Brain microvascular endothelial cell (primary cell): ENCODE data around the gene MLLT1.

Experiments
- DNase-seq: peaks from one replicate; pipeline ENCODE4 v3.0.0-alpha.2; 2020
- H3K27ac ChIP-seq: fragments of 250-450 bp; sonication (Bioruptor Pico); 2 replicates; pipeline ENCODE4 v1.5.1; 2020; ENCODE audit warnings: mild to moderate bottlenecking, moderate library complexity
- H3K27me3 ChIP-seq: fragments of 250-450 bp; sonication (Bioruptor Pico); replicated peaks from 2 replicates; pipeline ENCODE4 v1.5.1; 2020; ENCODE audit warnings: mild to moderate bottlenecking
- H3K36me3 ChIP-seq: fragments of 250-450 bp; sonication (Bioruptor Pico); replicated peaks from 2 replicates; pipeline ENCODE4 v1.5.1; 2020; ENCODE audit warnings: mild to moderate bottlenecking
- H3K4me3 ChIP-seq: 2 replicates; pipeline ENCODE4 v1.5.1; 2011; ENCODE audit warnings: low read depth, mild to moderate bottlenecking, control low read depth, low read length, moderate library complexity
- CTCF ChIP-seq: IDR thresholded peaks from 2 replicates; pipeline ENCODE4 v1.5.1; 2011; ENCODE audit warnings: low read depth, mild to moderate bottlenecking, moderate library complexity, low read length, control low read depth, inconsistent platforms; ENCODE audit errors: missing control alignments
- in situ Hi-C: cut with HindIII; loops from 2 replicates; pipeline ENCODE4 v1.10.0; 2017; ENCODE audit warnings: low sequenced_read_pairs, low pct_ligation_motif_present

The MLLT1 gene

GRCh38 chr19:6279931-6280591 is at the start of gene MLLT1:
MLLT1 (minus strand) TSS chr19:6279975; CDS start chr19:6279784, 191 bp downstream.
- in situ Hi-C loops: loop anchor here (5.0 to 25.0 kb wide), 2 partner anchors 43 to 243 kb away; no protein-coding TSS in a partner anchor
- peak; percentile 91 for DNase-seq
- peak within 1 kb of the TSS; percentile 77 for H3K4me3 ChIP-seq
- peak; percentile 53 for TF ChIP-seq CTCF
- H3K27ac ChIP-seq: peak within 1 kb of the TSS; percentile 32
- H3K27me3 ChIP-seq: no peaks in the 10 kb centered on the region
- no peaks in the 10 kb centered on the region for H3K36me3 ChIP-seq

GRCh38 chr19:6326815-6327214 is 47.0 kb upstream of the MLLT1 start:
- no peak for DNase-seq
- no peak for TF ChIP-seq CTCF
- in situ Hi-C loops: no loop called here
- Histone ChIP-seq H3K36me3 (no peaks in the 10 kb centered on the region), H3K27ac (no peak overlapping the region), H3K4me3 (no peak overlapping the region), H3K27me3 (no peaks in the 10 kb centered on the region)

GRCh38 chr19:6325614-6326013 is 45.8 kb upstream of the MLLT1 start:
- no peak for DNase-seq
- H3K27ac ChIP-seq: no peak overlapping the region
- no peaks in the 10 kb centered on the region for H3K27me3 ChIP-seq
- in situ Hi-C loops: no loop called here
- TF ChIP-seq CTCF: no peak
- H3K4me3 ChIP-seq: no peak overlapping the region
- H3K36me3 ChIP-seq: no peaks in the 10 kb centered on the region

GRCh38 chr19:6324757-6325156 is 45.0 kb upstream of the MLLT1 start:
- no peak overlapping the region for H3K4me3 ChIP-seq
- no peaks in the 10 kb centered on the region for H3K27me3 ChIP-seq
- no peak overlapping the region for H3K27ac ChIP-seq
- in situ Hi-C loops: no loop called here
- H3K36me3 ChIP-seq: no peaks in the 10 kb centered on the region
- no peak for TF ChIP-seq CTCF
- no peak for DNase-seq

- H3K27me3 ChIP-seq: no peaks in the 10 kb centered on the region
- in situ Hi-C loops: no loop called here
- no peak for DNase-seq
- TF ChIP-seq CTCF: no peak
- no peak overlapping the region for H3K27ac ChIP-seq
- H3K4me3 ChIP-seq: no peak overlapping the region
- H3K36me3 ChIP-seq: no peaks in the 10 kb centered on the region
Measured at GRCh38 chr19:6322284-6322683, 42.5 kb upstream of the MLLT1 start.

GRCh38 chr19:6319376-6319775 is 39.6 kb upstream of the MLLT1 start:
- Histone ChIP-seq H3K27ac (no peak overlapping the region), H3K4me3 (no peak overlapping the region), H3K36me3 (no peaks in the 10 kb centered on the region), H3K27me3 (no peaks in the 10 kb centered on the region)
- no peak for TF ChIP-seq CTCF
- in situ Hi-C loops: no loop called here
- DNase-seq: no peak
